ENCODE data around the gene PITPNM3.

GRCh38 chr17:6478486-6478885 is 77.9 kb downstream of the PITPNM3 start:
- TF ChIP-seq CTCF (conservative IDR thresholded peaks at IDR 0.05; ENCODE audit: low read length) (no peak), EZH2phosphoT487 (IDR thresholded peaks at IDR 0.05; ENCODE audit: borderline replicate concordance) (no peak)

All from Loucy (cell line).